K562 (cell line): Measurements from ENCODE around the gene MRPL48.

Experiments
- GATA2 ChIP-seq: sonication (generic); formaldehyde crosslinking; IDR thresholded peaks from 2 replicates; pipeline ENCODE4 v1.4.0; 2020; ENCODE audit warnings: mild to moderate bottlenecking, missing genetic modification reagents
- HDAC6 ChIP-seq: IDR thresholded peaks from 2 replicates; pipeline ENCODE4 v1.6.1; 2012; ENCODE audit warnings: low read depth, mild to moderate bottlenecking, control low read depth, inconsistent platforms, low read length, moderate library complexity
- TOE1 ChIP-seq, 2 experiments: fragments of 450-650 bp in 1 of 2; sonication (generic) in 1 of 2; formaldehyde crosslinking in 1 of 2; IDR thresholded peaks; 2 replicates each; pipeline versions ENCODE4 v1.7.1 to v1.8.0; 2016 to 2022; ENCODE audit warnings: borderline replicate concordance in 2 of 2, mild to moderate bottlenecking in 2 of 2, antibody characterized with exemption in 1 of 2, inconsistent platforms in 1 of 2, low read depth in 1 of 2, missing genetic modification reagents in 1 of 2, moderate library complexity in 1 of 2
- TF ChIP-seq, protein P1 (sequence below): IDR thresholded peaks from 3 replicates; pipeline ENCODE4 v1.6.1; 2011; ENCODE audit warnings: borderline replicate concordance, mild to moderate bottlenecking, moderate library complexity; ENCODE audit not compliant: insufficient read length; ENCODE audit errors: extremely low read depth

DNA sequence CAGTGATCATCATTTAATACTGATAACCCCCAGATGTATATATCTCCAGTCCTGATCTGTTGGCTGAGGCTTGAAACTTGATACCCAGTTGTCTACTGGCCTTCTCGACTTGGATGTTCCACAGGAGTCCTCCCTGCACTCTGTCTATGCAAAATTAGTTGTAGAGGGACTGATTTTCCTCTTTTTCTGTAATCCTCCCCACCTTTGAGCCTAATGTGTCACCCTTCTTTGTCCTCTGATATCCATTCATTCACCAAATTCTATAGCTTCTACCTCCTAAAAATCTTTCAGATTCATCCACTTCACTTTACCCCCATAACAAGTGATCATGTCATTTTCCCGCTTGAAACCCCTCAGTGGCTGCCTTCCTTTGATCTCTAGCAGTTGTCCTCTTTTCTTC, 72.5 kb downstream of the MRPL48 start:
- TF ChIP-seq TOE1 (IDR thresholded peaks at IDR 0.05; ENCODE audit: borderline replicate concordance) (no peak), TOE1 (CRISPR knock-in tag; IDR thresholded peaks at IDR 0.05; ENCODE audit: borderline replicate concordance, low read depth) (no peak), GATA2 (CRISPR knock-in tag) (no peak), HDAC6 (no peak)
- TF ChIP-seq, protein P1, sequence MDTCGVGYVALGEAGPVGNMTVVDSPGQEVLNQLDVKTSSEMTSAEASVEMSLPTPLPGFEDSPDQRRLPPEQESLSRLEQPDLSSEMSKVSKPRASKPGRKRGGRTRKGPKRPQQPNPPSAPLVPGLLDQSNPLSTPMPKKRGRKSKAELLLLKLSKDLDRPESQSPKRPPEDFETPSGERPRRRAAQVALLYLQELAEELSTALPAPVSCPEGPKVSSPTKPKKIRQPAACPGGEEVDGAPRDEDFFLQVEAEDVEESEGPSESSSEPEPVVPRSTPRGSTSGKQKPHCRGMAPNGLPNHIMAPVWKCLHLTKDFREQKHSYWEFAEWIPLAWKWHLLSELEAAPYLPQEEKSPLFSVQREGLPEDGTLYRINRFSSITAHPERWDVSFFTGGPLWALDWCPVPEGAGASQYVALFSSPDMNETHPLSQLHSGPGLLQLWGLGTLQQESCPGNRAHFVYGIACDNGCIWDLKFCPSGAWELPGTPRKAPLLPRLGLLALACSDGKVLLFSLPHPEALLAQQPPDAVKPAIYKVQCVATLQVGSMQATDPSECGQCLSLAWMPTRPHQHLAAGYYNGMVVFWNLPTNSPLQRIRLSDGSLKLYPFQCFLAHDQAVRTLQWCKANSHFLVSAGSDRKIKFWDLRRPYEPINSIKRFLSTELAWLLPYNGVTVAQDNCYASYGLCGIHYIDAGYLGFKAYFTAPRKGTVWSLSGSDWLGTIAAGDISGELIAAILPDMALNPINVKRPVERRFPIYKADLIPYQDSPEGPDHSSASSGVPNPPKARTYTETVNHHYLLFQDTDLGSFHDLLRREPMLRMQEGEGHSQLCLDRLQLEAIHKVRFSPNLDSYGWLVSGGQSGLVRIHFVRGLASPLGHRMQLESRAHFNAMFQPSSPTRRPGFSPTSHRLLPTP = no peak
